DOHH2 (cell line): ENCODE results near the gene EYA2.

Experiments used
- H3F3A ChIP-seq: fragments of 200-600 bp; sonication (generic), shearing (Covaris generic); 2 replicates; pipeline ENCODE4 v1.6.0; 2016; ENCODE audit warnings: antibody characterized with exemption, mild to moderate bottlenecking; ENCODE audit not compliant: control insufficient read depth, insufficient read depth
- H3K27ac ChIP-seq: fragments of 200-600 bp; sonication (generic); 2 replicates; pipeline ENCODE4 v1.5.1; 2014; ENCODE audit warnings: low read depth, mild to moderate bottlenecking, low read length, moderate library complexity
- H3K27me3 ChIP-seq: fragments of 200-600 bp; sonication (generic); 2 replicates; pipeline ENCODE4 v1.6.1; 2014; ENCODE audit warnings: mild to moderate bottlenecking, low read length, mixed read lengths; ENCODE audit not compliant: control insufficient read depth
- H3K36me3 ChIP-seq: fragments of 200-600 bp; sonication (generic); 2 replicates; pipeline ENCODE4 v1.6.1; 2014; ENCODE audit warnings: mild to moderate bottlenecking, low read length, moderate library complexity, mixed read lengths; ENCODE audit not compliant: control insufficient read depth
- H3K4me1 ChIP-seq: fragments of 200-600 bp; sonication (generic); 2 replicates; pipeline ENCODE4 v1.6.1; 2014; ENCODE audit warnings: mild to moderate bottlenecking, low read length, mixed read lengths; ENCODE audit not compliant: control insufficient read depth
- H3K4me2 ChIP-seq: fragments of 200-600 bp; sonication (generic); 2 replicates; pipeline ENCODE4 v1.6.0; 2014; ENCODE audit warnings: mild to moderate bottlenecking, low read length, moderate library complexity
- H3K4me3 ChIP-seq: fragments of 200-600 bp; sonication (generic); 2 replicates; pipeline ENCODE4 v1.5.1; 2014; ENCODE audit warnings: mild to moderate bottlenecking, low read length, mixed read lengths
- H3K79me2 ChIP-seq: fragments of 200-600 bp; sonication (generic); 2 replicates; pipeline ENCODE4 v1.6.1; 2014; ENCODE audit warnings: mild to moderate bottlenecking, low read length, mixed read lengths; ENCODE audit not compliant: control insufficient read depth
- H3K9me2 ChIP-seq: fragments of 200-600 bp; sonication (generic); replicated peaks from 2 replicates; pipeline ENCODE4 v1.6.1; 2014; ENCODE audit warnings: mild to moderate bottlenecking, low read length, mixed read lengths; ENCODE audit not compliant: control insufficient read depth
- H3K9me3 ChIP-seq: fragments of 200-600 bp; sonication (generic); 2 replicates; pipeline ENCODE4 v1.6.1; 2014; ENCODE audit warnings: antibody characterized with exemption, low read length, mixed read lengths; ENCODE audit not compliant: control insufficient read depth, insufficient read depth
- H4K20me1 ChIP-seq: fragments of 200-600 bp; sonication (generic); 2 replicates; pipeline ENCODE4 v1.6.0; 2014; ENCODE audit warnings: low read depth, mild to moderate bottlenecking, antibody characterized with exemption, low read length, moderate library complexity; ENCODE audit not compliant: control insufficient read depth, insufficient read depth
- CTCF ChIP-seq: fragments of 200-600 bp; sonication (generic); IDR thresholded peaks from one replicate; pipeline ENCODE4 v1.5.1; 2014; ENCODE audit warnings: antibody characterized with exemption, mild to moderate bottlenecking, low read depth, low read length; ENCODE audit not compliant: poor library complexity, severe bottlenecking
- EZH2phosphoT487 ChIP-seq: fragments of 200-600 bp; sonication (generic); IDR thresholded peaks from 2 replicates; pipeline ENCODE4 v1.6.1; 2017; ENCODE audit warnings: borderline replicate concordance, mild to moderate bottlenecking, antibody characterized with exemption, low read length, moderate library complexity, mixed read lengths

The EYA2 gene

DNA sequence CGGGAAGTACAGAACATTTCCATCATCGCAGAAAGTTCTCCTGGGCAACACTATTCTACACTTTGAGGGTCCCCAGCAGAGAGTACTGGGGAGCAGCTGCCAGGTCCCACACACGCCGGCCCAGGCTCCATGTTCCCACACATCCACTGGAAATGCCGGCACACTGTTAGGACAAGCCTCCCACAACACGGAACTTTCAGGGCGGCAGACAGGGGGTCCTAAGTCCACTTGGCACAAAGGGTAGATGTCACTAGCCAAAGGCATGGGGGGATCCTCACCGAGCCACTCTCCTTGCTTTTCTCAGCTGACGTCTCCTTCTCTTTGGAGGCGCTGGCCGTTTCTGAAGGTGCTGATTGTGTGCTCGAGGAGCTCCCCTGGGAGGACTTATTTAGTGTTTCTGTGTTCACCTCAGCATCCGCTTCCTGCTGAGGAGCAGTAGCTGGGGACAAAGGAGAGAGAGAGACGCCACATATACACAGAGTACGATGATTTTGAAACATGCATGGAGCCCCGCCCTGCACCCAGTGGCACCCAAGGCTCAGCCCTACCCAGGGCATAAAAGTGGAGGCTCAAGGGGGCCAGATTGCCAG lies 326.5 kb downstream of the EYA2 start:
- H3K9me3 ChIP-seq, result no peaks in the 10 kb centered on the region
- peaks cover 34% of the 10 kb centered on the region for H3K4me1 ChIP-seq
- H3K9me2 ChIP-seq, result no peaks in the 10 kb centered on the region
- no peak for TF ChIP-seq CTCF
- no peak for TF ChIP-seq EZH2phosphoT487
- H3K36me3 ChIP-seq, result peaks cover 78% of the 10 kb centered on the region
- H3K4me3 ChIP-seq, result peak overlapping the region; percentile 44
- peaks cover 5% of the 10 kb centered on the region; the same call in 1 of the 2 replicates for H3F3A ChIP-seq
- peak overlapping the region; percentile 61 for H3K4me2 ChIP-seq
- H3K27ac ChIP-seq, result peak overlapping the region; percentile 52
- H3K27me3 ChIP-seq, result no peaks in the 10 kb centered on the region
- peaks cover 23% of the 10 kb centered on the region for H3K79me2 ChIP-seq
- H4K20me1 ChIP-seq, result 0 out of 2 replicates have a peak, but pooled peaks cover 3% of the 10 kb centered on the region

- Histone ChIP-seq H3K4me3 (no peak overlapping the region), H3K9me2 (no peaks in the 10 kb centered on the region), H3K27me3 (no peaks in the 10 kb centered on the region), H3F3A (peaks cover 5% of the 10 kb centered on the region; the same call in 1 of the 2 replicates), H3K27ac (no peak overlapping the region), H3K36me3 (peaks cover 80% of the 10 kb centered on the region), H3K79me2 (peaks cover 23% of the 10 kb centered on the region), H4K20me1 (0 out of 2 replicates have a peak, but pooled peaks cover 3% of the 10 kb centered on the region), H3K9me3 (no peaks in the 10 kb centered on the region), H3K4me1 (peaks cover 34% of the 10 kb centered on the region), H3K4me2 (no peak overlapping the region; the same call in 1 of the 2 replicates)
- no peak for TF ChIP-seq CTCF
- TF ChIP-seq EZH2phosphoT487, result no peak
Measured at GRCh38 chr20:47222468-47223119, 328.0 kb downstream of the EYA2 start.

GRCh38 chr20:47223896-47224295 lies 329.3 kb downstream of the EYA2 start:
- Histone ChIP-seq H3F3A (peaks cover 5% of the 10 kb centered on the region; the same call in 1 of the 2 replicates), H3K4me1 (peaks cover 34% of the 10 kb centered on the region), H3K4me3 (no peak overlapping the region), H3K9me2 (no peaks in the 10 kb centered on the region), H3K36me3 (peaks cover 78% of the 10 kb centered on the region), H3K9me3 (no peaks in the 10 kb centered on the region), H3K4me2 (no peak overlapping the region), H3K27me3 (no peaks in the 10 kb centered on the region), H4K20me1 (0 out of 2 replicates have a peak, but pooled peaks cover 3% of the 10 kb centered on the region), H3K27ac (no peak overlapping the region), H3K79me2 (peaks cover 18% of the 10 kb centered on the region)
- TF ChIP-seq EZH2phosphoT487 (no peak), CTCF (no peak)
